Vagina (tissue), 2 donors: ENCODE results near the gene MAML3. TPM values are rescaled to one million over a fixed set of nuclear protein-coding genes. Genes with fewer than 3 reads are reported as not detected.

Source experiments
- DNase-seq, 2 donors: peaks; one replicate each; pipeline ENCODE4 v3.0.0-alpha.2; 2017; ENCODE audit errors: extremely low spot score in 2 of 2
- H3K27ac ChIP-seq: fragments of 200-600 bp; sonication (generic); one replicate; pipeline ENCODE4 v1.5.1; 2019
- H3K27me3 ChIP-seq: fragments of 200-600 bp; sonication (generic); one replicate; pipeline ENCODE4 v1.5.1; 2019
- H3K36me3 ChIP-seq, 2 donors: fragments of 200-600 bp; sonication (generic); one replicate each; pipeline ENCODE4 v1.5.1; 2017 to 2019
- H3K4me1 ChIP-seq: fragments of 200-600 bp; sonication (generic); one replicate; pipeline ENCODE4 v1.5.1; 2019
- H3K4me3 ChIP-seq, 2 donors: fragments of 200-600 bp; sonication (generic); 1 replicate in 1 of 2; 2 replicates in 1 of 2; pipeline ENCODE4 v1.5.1; 2016 to 2019
- H3K9me3 ChIP-seq: fragments of 200-600 bp; sonication (generic); one replicate; pipeline ENCODE4 v1.5.1; 2019
- POLR2A ChIP-seq, 2 donors: fragments of 450-650 bp; IDR thresholded peaks; one replicate each; pipeline ENCODE4 v1.6.1; 2017; ENCODE audit warnings: antibody characterized with exemption in 2 of 2, mild to moderate bottlenecking in 2 of 2, moderate library complexity in 2 of 2
- POLR2AphosphoS5 ChIP-seq, 2 donors: sonication (generic); formaldehyde crosslinking; IDR thresholded peaks; one replicate each; pipeline ENCODE4 v1.9.0; 2017; ENCODE audit warnings: antibody characterized with exemption in 2 of 2, mild to moderate bottlenecking in 2 of 2, low read depth in 1 of 2; ENCODE audit not compliant: insufficient read depth in 1 of 2
- intact Hi-C: fragments of 100-400 bp; cut with DNase I; formaldehyde crosslinking; loops from one replicate; pipeline ENCODE4 v1.15.1; 2023
- total RNA-seq: library from RNA; depleted of rRNA; stranded (reverse); fragments of >200 nt; gene quantifications from one replicate; pipeline ENCODE4 v1.2.3, GENCODE V29; 2016
- TF ChIP-seq, protein P1 (sequence below), 3 experiments: fragments of 450-650 bp in 2 of 3; fragments of 200-600 bp in 1 of 3; sonication (generic) in 1 of 3; IDR thresholded peaks; one replicate each; pipeline ENCODE4 v1.5.1; 2017 to 2019; ENCODE audit warnings: antibody characterized with exemption in 3 of 3, mild to moderate bottlenecking in 2 of 3, moderate library complexity in 2 of 3

The MAML3 gene
- total RNA-seq, 1 donor from 2014 or later = 16.2 TPM

DNA sequence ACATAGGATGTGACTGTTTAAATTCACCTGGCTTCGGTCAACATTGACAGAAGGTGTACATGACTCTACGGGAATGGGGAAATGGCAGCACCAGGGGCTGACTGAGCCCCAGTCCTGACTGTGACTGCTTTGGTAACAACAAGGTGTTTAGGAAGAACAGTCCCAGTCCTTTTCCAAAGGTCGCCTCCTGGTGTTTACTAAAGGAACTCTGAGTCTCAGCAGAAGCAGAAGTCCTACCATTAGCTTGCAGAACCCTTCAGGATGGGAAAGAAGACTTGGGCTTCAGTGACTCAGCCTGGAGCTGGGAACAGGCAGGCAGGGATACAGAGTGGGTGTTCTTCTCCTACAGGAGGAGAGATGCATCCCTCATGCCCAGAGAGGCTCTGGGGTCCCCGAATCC is 385.1 kb downstream of the MAML3 start:
- no peak overlapping the region for H3K4me3 ChIP-seq
- no peaks in the 10 kb centered on the region for H3K27me3 ChIP-seq
- DNase-seq = no peak
- H3K9me3 ChIP-seq = no peaks in the 10 kb centered on the region
- TF ChIP-seq, protein P1, sequence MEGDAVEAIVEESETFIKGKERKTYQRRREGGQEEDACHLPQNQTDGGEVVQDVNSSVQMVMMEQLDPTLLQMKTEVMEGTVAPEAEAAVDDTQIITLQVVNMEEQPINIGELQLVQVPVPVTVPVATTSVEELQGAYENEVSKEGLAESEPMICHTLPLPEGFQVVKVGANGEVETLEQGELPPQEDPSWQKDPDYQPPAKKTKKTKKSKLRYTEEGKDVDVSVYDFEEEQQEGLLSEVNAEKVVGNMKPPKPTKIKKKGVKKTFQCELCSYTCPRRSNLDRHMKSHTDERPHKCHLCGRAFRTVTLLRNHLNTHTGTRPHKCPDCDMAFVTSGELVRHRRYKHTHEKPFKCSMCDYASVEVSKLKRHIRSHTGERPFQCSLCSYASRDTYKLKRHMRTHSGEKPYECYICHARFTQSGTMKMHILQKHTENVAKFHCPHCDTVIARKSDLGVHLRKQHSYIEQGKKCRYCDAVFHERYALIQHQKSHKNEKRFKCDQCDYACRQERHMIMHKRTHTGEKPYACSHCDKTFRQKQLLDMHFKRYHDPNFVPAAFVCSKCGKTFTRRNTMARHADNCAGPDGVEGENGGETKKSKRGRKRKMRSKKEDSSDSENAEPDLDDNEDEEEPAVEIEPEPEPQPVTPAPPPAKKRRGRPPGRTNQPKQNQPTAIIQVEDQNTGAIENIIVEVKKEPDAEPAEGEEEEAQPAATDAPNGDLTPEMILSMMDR (IDR thresholded peaks at IDR 0.05) = no peak
- TF ChIP-seq POLR2A (IDR thresholded peaks at IDR 0.05) (no peak), POLR2AphosphoS5 (IDR thresholded peaks at IDR 0.05; ENCODE audit: insufficient read depth in 1 of 2, low read depth in 1 of 2) (no peak)
- intact Hi-C loops = no loop called here
- H3K36me3 ChIP-seq = no peaks in the 10 kb centered on the region
- no peak overlapping the region for H3K27ac ChIP-seq
- peaks cover 4% of the 10 kb centered on the region for H3K4me1 ChIP-seq

DNA sequence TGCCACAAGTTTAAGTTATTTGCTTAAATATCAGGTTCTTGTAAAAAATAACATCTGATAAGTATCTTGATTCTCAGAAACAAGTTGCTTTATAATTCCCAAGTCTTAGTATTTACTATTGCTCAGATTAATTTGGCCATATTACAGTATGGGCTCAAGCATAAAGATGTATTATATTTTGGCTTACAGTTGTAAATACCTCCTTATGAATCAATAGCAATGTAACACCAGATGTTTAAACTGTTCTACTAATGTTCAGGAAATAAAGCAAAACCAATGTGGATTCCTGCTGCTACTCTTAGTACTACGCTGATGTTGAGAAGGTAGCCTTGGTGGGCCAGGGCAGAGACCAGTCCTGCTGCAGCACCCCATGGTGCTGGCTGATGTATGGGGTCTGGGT is 385.6 kb downstream of the MAML3 start:
- no peaks in the 10 kb centered on the region for H3K9me3 ChIP-seq
- peaks cover 4% of the 10 kb centered on the region for H3K4me1 ChIP-seq
- no peaks in the 10 kb centered on the region for H3K36me3 ChIP-seq
- no peak for TF ChIP-seq POLR2AphosphoS5 (IDR thresholded peaks at IDR 0.05; ENCODE audit: insufficient read depth in 1 of 2, low read depth in 1 of 2)
- TF ChIP-seq, protein P1 (IDR thresholded peaks at IDR 0.05) = no peak
- TF ChIP-seq POLR2A (IDR thresholded peaks at IDR 0.05) = no peak
- no peaks in the 10 kb centered on the region for H3K27me3 ChIP-seq
- H3K27ac ChIP-seq = no peak overlapping the region
- H3K4me3 ChIP-seq = no peak overlapping the region
- no peak for DNase-seq
- intact Hi-C loops = no loop called here

DNA sequence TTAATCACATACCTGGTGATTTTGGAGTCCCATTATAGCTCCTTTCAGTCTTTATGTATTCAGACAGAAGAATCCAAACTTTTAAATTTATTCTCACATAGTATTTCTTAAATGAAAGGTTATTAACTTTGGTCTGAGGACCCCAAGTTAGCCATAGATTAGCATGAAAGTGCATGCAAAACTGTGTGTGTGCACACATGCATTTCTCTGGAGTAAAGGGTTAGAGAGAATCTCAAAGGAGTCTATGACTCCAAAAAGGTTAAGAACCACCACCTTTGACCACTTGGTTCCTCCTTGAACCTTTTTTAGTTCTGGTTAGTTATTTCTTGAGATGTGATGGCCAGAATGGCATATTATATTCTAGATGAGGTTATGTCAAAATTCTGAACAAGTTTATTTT is 386.4 kb downstream of the MAML3 start:
- DNase-seq = no peak
- Histone ChIP-seq H3K27ac (no peak overlapping the region), H3K36me3 (no peaks in the 10 kb centered on the region), H3K4me1 (peaks cover 9% of the 10 kb centered on the region), H3K27me3 (no peaks in the 10 kb centered on the region), H3K9me3 (no peaks in the 10 kb centered on the region), H3K4me3 (no peak overlapping the region)
- no peak for TF ChIP-seq POLR2A (IDR thresholded peaks at IDR 0.05)
- TF ChIP-seq POLR2AphosphoS5 (IDR thresholded peaks at IDR 0.05; ENCODE audit: insufficient read depth in 1 of 2, low read depth in 1 of 2) = no peak
- TF ChIP-seq, protein P1 (IDR thresholded peaks at IDR 0.05) = no peak
- intact Hi-C loops = no loop called here

DNA sequence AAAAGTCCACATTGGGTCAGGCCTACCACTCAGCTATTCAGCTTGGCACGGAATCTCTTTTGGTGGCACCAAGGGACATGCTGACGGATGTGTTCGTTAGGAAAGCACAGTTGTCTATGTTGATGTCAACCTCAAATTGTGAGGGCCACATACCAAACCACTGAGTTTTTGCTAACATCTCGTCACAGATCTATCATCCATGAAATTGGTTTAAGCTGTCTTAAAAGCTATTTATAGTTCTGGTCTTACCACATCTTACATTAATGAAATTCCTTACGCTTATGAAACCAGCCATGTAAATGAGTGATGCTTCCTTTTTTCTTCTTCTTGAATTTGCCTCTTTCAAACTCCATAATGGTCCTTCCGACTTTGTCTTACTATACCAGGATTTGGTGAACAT is 386.8 kb downstream of the MAML3 start:
- H3K27me3 ChIP-seq = no peaks in the 10 kb centered on the region
- TF ChIP-seq, protein P1 (IDR thresholded peaks at IDR 0.05) = no peak
- no peak for TF ChIP-seq POLR2A (IDR thresholded peaks at IDR 0.05)
- TF ChIP-seq POLR2AphosphoS5 (IDR thresholded peaks at IDR 0.05; ENCODE audit: insufficient read depth in 1 of 2, low read depth in 1 of 2) = no peak
- no peaks in the 10 kb centered on the region for H3K9me3 ChIP-seq
- no peaks in the 10 kb centered on the region for H3K36me3 ChIP-seq
- no peak for DNase-seq
- H3K27ac ChIP-seq = no peak overlapping the region
- no peak overlapping the region for H3K4me3 ChIP-seq
- intact Hi-C loops = no loop called here
- peaks cover 10% of the 10 kb centered on the region for H3K4me1 ChIP-seq

DNA sequence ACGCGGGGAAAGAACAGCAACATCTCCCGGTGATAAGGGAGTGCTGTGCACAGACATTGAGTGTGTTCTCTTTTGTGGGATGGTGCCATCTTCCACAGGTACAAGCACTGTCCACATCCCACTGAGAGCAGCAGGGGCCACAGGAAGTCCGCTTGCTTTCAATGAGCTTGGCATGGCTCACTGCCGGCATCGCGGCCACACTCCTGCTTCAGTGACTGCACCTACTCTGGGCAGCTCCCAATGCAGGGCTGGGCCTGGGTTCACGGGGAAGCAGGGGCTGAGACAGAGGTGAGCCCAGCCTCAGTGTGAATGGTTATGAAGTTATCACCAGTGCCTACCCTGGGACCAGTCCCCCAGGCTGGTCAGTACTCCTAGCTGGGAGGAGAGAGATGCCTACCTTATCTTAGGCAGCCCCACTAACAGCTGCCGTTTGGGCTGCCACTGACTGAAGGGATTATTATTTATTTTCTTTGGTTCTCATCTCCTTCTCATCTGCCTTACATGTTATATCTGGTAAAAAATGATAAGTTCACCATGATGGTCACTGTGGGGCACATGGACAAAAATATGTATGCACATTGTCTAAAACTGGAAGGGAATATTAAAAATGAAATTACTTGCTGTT is 389.2 kb downstream of the MAML3 start:
- H3K27ac ChIP-seq = peak overlapping the region; percentile 57
- intact Hi-C loops = no loop called here
- no peaks in the 10 kb centered on the region for H3K9me3 ChIP-seq
- H3K4me1 ChIP-seq = peaks cover 11% of the 10 kb centered on the region
- H3K27me3 ChIP-seq = no peaks in the 10 kb centered on the region
- TF ChIP-seq POLR2AphosphoS5 (IDR thresholded peaks at IDR 0.05; ENCODE audit: insufficient read depth in 1 of 2, low read depth in 1 of 2) = no peak
- TF ChIP-seq, protein P1 (IDR thresholded peaks at IDR 0.05) = no peak
- no peak for TF ChIP-seq POLR2A (IDR thresholded peaks at IDR 0.05)
- no peaks in the 10 kb centered on the region for H3K36me3 ChIP-seq
- H3K4me3 ChIP-seq = no peak overlapping the region
- no peak for DNase-seq
